Fibroblast of skin of right biceps (primary cell): ENCODE results near the gene TMEM87A.
A peak's percentile ranks its signal among the peaks of the same experiment; 100 is the strongest.
"Not testable (repeated sequence)": the region's sequence is repeated elsewhere in the genome, so short reads cannot be mapped to it uniquely, and the experiment has no call there.

Experiments
- DNase-seq: peaks from one replicate; pipeline ENCODE4 v3.0.0-alpha.2; 2013

Gene TMEM87A

DNA sequence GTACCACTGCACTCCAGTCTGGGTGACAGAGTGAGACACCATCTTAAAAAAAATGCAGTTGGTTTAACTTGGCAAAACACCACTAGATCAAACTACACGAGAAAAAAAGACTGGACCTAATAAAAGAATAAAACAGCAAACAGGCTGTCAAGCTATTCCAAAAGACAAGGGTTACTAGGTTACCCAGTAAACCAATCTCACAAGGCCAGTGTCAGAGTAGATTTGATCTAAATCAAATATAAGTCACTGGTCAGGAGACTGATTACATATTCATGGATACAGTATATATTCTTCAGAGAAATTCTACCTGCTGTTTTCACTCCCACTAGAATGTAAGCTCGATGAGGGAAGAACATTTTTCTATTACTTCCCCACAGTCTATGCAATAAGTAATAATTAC, 2.7 kb downstream of the TMEM87A start:
- no peak for DNase-seq

DNA sequence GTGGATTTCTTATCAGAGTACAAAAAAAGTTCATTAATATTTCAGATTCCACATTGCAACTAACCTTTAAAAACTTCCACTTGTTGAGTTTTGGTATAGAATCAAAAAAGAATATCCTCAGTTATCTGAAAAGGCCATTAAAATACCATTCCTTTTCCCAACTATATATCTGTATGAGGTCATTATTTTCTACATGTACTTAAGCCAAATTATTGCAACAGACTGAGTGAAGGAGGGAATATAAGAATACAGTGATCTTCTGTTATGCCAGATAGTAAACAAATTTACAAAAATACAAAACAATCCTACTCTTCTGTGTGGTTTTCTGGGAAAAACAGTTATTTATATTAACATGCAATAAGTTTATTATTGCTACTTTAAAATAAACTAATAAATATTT, 5.9 kb downstream of the TMEM87A start:
- DNase-seq: no peak

DNA sequence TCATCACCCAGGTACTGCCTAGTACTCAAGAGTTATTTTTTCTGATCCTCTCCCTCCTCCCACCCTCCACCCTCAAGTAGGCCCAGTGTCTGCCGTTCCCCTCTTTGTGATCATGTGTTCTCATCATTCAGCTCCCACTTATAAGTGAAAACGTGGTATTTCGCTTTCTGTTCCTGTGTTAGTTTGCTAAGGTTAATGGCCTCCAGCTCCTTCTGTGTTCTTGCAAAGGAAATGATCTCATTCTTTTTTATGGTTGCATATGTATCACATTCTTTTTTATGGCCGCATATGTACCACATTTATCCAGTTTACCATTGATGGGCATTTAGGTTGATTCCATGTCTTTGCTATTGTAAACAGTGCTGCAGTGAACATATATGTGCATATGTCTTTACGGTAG, 8.4 kb downstream of the TMEM87A start:
- no peak for DNase-seq

DNA sequence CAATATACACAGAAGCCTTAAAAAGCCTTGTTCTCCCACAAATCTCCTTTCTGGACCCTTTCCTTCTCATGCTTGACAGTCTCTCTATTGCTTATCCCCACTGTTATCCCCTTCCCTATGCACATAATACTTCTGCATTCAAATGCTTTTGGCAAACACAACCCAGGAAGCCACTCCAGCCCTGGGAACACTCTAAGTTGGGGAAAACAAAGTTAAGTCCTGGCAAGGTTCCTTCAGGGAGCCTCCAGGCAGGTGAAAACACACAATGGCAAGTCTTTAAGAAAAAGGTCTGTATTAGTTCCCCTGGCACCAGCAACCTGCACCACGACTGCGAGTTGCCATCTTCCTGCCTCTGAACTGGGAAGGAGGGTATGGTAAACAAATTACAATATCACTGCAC, 19.9 kb downstream of the TMEM87A start:
- DNase-seq: no peak

DNA sequence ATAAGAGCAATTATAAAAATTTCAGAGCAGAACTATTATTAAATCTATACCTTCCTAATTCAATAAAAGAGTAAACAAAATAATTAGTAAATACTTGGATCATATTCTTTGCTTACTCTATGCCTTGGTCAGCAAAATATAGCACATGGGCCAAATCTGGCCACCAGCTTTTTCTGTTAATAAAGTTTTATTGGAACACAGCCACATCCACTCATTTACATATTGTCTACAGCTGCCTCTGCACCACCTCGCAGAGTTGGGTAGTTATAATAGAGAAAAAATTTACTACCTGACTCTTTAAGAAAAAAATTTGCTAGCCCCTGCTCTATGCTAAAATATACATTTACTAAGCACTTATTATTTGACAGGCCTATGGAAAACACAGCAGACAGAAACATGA, 32.4 kb downstream of the TMEM87A start:
- no peak for DNase-seq

DNA sequence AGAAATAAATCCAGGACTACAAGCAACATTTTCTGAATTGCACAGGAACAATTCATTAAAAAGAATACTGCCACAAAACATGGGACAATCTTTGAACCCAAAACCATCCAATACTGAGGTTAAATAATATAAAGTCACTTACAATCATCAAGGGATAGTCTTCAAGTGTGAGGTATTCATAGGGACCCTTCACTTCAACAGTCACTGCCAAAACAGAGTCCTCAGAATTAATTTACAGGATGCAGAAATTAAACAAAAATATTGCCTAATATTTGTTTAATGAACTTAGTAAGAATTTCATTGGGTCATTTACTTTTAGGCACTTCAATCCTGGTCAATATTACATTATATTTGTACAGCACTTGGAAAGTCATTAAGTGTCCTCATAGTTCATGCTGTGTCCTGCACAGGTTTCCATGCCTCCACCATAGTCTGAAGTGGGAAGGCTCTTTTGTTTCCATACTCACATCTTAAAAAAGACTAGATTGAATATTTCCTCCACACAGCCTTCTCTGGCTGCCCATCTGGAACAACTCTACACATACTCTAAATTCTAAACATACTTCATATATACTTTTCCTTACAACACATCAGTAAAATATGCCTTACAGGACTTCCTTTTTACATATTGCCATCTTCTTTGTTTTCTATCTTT, 33.6 kb downstream of the TMEM87A start:
- DNase-seq: peak; percentile 45

DNA sequence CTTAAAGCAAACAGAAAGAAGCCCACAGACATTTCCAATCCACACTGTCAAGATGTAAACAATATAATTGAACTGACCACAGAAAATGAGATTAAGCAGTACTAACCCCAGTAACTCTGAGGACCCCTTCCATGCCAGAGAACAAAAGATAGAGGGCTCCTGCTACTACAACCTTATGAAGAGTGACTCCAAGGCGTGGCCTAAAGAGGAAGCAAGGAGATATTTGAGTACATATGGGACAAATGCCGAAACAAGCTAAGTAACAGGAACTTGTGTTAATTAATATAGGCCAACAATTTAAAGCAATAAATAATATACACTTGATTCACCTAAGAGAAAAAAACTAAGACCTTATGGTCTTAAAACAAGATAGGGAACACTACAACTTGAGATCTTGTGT, 40.1 kb downstream of the TMEM87A start:
- no peak for DNase-seq

DNA sequence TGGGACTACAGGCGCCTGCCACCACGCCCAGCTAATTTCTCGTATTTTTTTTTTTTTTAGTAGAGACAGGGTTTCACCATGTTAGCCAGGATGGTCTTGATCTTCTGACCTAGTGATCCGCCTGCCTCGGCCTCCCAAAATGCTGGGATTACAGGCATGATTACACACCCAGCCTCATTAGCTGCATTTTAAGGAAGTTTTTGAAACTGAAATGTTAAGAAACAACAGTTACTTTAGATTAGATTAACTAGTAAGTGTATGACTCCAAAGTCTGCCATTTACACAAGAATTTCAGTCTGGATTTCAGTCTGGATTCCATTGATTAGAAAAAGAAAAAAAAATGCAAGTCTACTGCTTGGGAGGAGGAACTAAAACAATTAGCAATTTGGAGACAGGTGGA, 40.6 kb downstream of the TMEM87A start:
- DNase-seq: no peak

DNA sequence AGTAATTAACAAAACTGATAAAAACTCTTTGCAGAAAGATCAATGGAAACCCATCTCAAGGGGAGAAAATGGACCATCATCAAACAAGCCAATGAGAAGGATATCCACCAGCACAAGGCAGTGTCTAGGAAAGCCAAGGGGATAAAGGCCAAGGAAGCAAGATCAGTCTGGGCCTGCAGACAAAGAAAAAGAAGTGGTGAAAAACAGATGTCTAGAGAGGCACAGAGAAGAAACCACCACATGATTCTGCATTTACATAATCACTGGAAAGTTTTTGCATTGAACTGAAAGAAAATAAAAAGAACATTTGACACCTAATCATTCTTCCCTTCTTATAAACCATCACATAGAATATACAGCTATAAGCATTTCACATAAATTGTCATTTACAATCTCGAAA, 42.1 kb downstream of the TMEM87A start:
- no peak for DNase-seq

DNA sequence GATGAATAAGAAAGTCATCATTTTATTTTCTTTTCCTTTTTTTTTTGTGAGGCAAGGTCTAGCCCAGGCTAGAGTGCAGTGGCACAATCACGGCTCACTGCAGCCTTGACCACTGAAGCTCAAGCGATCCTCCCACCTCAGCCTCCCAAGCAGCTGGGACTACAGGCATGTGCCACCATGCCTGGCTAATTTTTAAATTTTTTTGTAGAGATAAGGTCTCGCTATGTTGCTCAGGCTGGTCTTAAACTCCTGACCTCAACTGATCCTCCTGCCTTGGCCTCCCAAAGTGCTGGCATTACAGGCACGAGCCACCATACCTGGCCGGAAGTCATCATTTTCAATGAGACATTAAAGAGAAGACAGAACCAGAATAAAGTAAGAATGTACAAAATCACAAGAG, 44.3 kb downstream of the TMEM87A start:
- DNase-seq: not testable (repeated sequence)

DNA sequence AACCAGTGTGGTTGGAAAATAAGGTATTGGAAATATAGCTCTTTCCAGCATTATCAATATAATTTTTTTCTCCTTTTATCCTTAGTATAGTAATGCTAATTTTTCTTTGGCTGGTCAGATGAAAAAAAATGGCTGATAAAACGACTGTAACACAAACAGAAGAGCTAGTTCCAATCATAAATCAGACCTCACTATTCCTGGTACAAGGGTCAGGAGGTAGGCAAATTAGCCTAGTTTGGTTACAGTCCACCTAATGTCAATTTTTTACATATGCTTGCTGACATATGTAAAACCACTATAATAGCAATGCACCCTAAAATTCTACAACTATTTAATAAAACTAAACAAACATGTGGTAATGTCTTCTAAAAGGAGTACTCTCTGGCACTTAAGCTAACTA, 45.2 kb downstream of the TMEM87A start:
- DNase-seq: no peak

DNA sequence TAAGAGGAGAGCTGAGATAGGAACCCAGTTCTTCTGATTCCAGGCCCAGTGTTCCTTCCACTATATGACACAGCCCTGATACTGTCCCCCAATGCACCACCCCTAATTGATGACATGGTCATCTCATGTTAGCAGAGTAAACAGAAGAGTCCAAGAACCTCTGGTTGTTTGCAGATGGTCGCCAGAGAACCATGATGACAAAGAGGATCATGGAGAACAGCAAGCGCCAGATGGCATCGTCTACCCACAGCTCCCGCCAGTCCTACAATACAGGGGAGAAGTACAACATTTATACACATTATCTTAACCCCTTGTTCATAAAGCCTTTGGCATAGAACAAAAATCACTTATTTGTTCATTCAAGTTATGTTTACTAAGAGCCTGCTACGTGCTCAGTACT, 46.6 kb downstream of the TMEM87A start:
- DNase-seq: no peak

DNA sequence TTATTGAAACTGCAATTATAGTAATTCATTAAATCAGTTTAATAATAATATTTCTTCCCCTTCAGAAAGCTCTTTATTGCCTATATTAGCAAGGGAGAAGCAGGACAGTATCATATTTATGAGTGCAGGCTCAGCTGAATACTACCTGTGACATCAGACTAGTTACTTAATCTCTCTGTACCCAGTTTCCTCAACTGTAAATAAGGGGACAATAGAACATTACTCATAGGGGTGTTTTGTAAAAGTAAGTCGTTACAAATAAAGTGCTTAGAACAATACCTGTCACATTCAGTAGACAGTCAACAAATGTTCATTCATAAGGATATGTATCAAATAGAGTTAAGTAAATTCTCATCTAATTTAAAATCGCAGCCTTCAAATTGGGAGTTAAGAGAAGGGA, 53.0 kb downstream of the TMEM87A start:
- no peak for DNase-seq

DNA sequence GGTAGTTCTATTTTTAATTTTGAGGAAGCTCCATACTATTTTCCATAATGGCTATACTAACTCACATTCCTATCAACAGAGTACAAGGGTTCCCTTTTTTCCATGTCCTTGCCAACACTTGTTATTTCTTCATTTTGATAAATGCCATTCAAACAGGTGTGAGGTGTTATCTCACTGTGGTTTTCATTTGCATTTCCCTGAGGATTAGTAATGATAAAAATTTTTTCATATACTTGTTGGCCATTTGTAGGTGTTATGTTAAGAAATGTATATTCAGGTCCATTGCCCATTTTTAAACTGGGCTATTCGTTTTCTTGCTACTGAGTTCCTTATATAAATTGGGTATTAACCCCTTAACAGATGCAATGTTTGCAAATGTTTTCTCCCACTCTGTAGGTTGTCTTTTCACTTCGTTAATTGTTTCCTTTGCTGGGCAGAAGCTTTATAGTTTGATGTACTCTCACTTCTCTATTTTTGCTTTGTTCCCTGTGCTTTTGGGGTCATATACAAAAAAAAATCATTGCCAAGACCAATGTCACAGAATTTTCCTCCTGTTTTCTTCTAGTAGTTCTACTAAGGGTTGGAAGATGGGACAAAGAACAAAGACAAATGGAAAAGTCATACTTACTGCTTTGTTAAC, 54.2 kb downstream of the TMEM87A start:
- no peak for DNase-seq

DNA sequence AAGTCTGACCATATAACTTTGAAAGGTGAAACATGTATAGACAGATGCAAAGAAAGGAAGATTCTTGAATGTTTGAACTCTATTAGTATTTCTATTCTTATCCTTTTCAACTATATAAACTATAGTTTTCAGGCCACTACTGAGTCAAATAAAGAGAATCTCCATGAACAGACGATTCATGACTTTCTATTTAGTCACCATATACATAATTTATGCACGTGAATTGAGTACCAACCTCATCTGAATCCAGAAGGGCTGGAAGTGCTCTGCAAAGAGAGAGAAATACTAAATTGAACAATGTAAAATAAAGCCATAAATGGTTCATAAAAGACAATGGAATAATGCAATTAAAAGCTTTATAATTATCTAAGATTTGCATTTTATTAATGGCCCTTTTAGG, 55.7 kb downstream of the TMEM87A start:
- no peak for DNase-seq

DNA sequence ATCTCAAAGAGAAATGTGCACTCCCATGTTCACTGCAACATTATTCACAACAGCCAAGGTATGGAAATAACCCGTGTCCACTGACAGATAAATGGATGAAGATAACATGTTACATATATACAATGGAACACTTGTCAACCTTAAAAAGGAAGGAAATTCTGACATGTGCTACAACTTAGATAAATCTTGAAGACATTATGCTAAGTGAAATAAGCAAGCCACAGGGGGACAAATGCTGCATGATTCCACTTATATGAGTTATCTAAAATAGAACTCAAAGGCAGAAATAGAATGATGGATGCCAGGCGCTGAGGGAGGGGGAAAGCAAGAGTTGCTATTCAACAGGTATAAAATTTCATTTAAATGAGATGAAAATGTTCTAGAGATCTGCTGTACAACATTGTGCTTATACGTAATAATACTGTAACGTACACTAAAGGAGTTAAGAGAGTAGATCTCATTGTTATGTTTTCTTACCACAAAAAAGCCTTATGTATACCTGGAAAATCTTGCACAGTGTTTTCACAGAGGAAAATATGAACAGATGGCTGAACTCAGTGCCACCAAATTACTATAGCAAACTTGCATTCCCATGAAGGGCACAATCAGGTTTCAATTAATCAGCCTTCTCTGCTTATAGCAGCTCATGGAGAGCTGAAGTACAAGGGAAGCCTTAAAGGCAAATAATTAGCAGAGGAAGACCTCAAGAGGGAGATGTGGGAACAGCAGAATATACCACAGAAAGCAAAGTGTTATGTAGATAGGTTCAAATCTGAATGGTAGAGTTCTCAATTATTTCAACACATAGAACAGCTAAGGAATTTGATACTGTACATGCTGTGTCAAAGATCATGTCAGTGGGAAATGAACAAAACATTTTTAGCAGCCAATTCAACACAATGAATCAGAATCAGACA, 57.1 kb downstream of the TMEM87A start:
- DNase-seq: peak; percentile 2

DNA sequence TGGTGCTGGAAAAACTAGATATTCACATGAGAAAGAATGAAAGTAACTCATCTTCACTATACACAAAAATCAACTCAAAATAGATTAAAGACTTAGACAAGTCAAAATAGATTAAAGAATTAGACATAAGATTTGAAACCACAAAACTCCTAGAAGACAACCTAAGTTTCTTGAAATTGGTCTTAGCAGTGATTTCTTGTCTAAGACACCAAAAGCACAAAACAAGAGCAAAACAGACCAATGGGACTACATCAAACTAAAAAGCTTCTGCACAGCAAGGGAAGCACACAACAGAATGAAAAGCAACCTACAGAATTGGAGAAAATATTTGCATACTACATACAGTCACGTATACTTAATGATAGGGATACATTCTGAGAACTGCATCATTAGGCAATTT, 58.6 kb downstream of the TMEM87A start:
- DNase-seq: no peak

DNA sequence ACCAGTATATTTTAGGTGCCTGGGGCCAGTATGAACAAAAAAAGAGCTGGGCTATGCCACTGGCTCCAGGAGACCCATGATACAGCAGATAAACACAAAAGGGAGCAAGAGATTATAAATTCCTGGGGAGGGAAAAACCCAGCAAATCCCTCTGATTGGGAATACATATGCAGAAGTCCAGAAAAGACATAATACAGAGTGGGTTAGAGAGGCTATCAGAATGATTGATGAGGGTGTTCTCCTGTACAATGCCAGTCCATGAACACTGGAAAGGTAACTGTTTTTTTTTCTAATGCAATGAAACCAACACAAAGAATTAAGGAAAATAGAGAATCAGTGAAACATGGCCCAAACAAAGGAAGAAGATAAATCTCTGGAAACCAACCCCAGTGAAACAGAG, 59.7 kb downstream of the TMEM87A start:
- DNase-seq: no peak

DNA sequence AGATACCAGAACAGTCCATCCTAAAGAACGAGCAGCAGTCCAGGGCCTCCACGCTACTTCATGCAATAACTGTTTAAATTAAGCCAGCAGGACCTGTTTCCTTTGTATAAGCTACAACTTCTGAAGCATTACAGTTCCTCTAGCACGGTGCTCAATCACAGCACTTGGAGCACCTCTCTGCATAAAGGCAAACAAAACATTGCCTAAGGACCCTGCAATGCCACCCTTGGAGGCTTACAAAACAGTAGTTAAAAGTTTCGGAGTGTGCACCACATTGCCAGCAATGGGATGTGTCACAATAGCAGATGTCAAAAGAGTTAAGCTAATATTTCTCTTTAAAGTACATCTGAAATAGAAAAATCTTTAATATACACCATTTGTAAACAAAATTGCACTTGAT, 62.5 kb downstream of the TMEM87A start:
- DNase-seq: no peak

DNA sequence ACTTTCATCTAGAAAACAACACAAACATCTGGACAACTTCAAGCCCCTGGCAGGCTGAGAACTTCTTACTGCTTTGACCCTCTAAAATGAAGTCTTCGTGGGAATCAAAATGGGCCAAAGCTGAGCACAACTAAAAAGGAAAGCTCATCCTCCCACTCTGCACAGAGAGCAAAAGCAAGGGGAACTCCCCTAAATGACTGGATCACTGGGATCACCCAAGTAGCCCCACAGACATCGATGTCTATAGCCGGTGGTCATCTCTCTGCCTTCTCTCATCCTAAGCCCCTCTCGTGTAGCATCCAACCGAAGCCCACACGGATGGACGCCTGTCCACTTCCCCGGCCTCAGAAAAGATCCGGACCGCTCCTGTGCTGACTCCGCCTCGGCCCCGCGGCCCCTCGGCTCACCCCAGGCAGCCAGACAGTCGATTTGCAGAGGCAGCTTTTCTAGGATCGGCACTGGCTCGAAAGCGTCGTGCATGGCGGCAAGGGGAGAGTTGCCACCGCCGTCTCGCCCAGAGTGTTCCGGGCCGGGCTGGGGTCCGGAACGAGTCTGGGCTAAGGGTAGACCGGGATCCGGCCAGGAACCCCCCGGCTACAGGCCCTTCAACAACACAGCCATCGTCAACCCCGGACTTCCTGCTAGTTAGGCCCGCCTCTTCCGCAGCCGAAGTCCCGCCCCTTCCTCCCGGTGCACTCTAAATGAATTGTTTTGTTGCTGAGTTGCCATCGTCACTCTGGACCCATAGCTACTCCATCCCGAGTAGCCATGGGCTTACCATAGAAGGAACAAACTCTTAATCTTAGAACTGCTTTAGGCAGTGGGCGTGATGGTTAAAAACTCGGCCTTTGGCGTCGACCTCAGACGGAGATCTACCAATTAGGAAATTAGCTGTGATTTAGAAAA, 65.3 kb downstream of the TMEM87A start, which contains the start of gene VPS39:
TSS of gene VPS39 (minus strand) at position 631 of the 906 bp plus-strand sequence. CDS start at position 480, 151 bp downstream.
- DNase-seq: peak; percentile 83

DNA sequence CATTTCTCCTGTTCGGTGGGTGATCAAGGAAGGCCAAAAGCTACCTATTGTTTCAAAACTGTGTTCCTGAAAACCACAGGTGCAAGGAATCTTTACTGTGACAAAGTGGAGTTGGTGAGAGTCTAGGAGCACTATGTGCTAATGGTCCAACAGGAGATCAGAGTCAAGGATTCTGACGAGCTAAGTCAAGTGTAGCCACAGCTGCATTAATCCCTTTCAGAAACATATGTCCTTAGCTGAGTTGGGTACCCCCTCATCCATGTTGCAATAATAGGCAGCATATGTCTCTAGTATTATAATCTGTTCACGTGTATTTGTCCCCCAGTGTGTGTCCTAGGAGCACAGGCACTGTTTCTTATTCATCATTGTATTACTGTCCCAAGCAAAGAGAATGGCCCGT, 66.8 kb downstream of the TMEM87A start:
- no peak for DNase-seq

DNA sequence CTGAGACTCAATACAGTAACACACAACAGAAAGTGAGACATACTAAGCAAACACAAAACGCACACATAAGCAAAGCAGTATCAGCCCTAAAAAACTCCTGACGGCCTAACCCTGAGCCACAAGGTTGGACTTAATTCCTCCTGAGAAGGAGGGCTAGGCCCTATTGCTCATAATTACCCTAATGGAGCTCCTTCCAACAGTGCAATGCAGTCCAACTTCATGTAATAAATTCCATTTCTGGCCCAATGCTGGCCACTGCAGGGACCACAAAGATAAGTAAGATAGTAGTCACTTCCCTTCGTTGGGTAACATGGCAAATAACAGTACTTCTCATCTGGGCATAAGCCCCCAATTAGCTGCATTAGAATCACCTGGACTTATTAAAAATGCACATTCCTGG, 69.3 kb downstream of the TMEM87A start:
- no peak for DNase-seq

DNA sequence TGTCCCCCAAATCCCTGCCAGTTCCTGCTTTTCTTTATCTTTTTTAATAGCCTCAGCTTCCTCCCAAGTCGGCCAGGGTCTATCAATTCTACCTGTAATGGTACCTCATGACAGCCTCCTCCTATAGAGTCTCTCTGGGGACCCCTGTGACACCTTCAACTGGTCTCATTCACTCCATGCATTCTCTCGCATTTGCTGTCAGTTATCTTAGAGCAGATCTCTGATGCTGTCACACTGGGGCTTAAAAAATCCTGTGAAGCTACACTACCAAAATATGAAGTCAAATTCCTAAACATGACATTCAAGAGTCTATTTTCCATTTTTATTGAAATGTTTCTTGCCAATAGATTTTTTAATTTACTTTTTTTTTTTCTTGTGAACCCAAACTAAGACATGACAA, 70.6 kb downstream of the TMEM87A start:
- no peak for DNase-seq
